ENCODE measurements around the gene MAOA. TPM values are rescaled to one million over a fixed set of nuclear protein-coding genes. Genes with fewer than 3 reads are reported as not detected.

Gene MAOA
- polyA plus RNA-seq, 1 experiment, result 0.10 TPM

DNA sequence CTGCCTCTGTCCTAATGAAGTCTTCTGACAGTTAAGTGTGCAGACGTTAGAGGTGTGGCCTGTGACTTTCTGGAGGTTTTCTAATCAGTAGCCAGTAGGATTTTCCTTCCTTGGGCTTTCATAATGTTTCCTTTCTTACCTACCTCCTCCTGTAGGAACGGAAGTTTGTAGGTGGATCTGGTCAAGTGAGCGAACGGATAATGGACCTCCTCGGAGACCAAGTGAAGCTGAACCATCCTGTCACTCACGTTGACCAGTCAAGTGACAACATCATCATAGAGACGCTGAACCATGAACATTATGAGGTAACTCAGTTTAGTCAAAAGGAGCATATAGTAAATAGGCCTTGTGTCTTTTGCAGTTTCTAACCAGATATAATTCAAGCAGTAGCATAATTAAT lies 75.0 kb downstream of the MAOA start:
- no peak for DNase-seq (ENCODE audit: low read depth)
- POLR2A ChIA-PET, result no interaction called here
- Histone ChIP-seq H3K4me3 (ENCODE audit: low read depth, low read length) (no peak overlapping the region), H3K27me3 (ENCODE audit: control insufficient read depth, insufficient read depth, low read length) (no peaks in the 10 kb centered on the region), H3K36me3 (ENCODE audit: control insufficient read depth, insufficient read depth, low read length) (no peaks in the 10 kb centered on the region)
- CTCF ChIA-PET, result no interaction called here
- TF ChIP-seq, protein P1, sequence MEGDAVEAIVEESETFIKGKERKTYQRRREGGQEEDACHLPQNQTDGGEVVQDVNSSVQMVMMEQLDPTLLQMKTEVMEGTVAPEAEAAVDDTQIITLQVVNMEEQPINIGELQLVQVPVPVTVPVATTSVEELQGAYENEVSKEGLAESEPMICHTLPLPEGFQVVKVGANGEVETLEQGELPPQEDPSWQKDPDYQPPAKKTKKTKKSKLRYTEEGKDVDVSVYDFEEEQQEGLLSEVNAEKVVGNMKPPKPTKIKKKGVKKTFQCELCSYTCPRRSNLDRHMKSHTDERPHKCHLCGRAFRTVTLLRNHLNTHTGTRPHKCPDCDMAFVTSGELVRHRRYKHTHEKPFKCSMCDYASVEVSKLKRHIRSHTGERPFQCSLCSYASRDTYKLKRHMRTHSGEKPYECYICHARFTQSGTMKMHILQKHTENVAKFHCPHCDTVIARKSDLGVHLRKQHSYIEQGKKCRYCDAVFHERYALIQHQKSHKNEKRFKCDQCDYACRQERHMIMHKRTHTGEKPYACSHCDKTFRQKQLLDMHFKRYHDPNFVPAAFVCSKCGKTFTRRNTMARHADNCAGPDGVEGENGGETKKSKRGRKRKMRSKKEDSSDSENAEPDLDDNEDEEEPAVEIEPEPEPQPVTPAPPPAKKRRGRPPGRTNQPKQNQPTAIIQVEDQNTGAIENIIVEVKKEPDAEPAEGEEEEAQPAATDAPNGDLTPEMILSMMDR (IDR thresholded peaks at IDR 0.05; ENCODE audit: insufficient read depth, low read depth, low read length), result no peak

DNA sequence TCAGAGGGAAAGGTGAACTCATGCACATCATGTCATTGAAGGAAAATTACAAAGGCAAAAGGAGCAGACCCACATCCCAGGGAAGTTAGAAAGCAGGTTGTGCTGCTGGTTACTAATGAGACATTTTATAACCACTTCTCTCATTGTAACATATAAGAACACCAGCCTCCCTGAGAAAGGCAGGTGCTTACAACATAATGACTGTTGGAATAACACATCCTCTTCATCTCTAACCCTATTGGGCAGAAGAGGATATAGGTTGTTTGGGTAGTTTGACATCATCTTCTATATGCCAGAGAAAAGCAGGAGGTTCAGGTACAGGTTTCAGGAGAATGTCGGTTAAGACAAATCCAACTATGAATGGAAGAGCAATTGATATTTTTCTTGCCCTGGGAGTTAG lies 77.6 kb downstream of the MAOA start:
- Histone ChIP-seq H3K4me3 (ENCODE audit: low read depth, low read length) (no peak overlapping the region), H3K36me3 (ENCODE audit: control insufficient read depth, insufficient read depth, low read length) (no peaks in the 10 kb centered on the region), H3K27me3 (ENCODE audit: control insufficient read depth, insufficient read depth, low read length) (no peaks in the 10 kb centered on the region)
- DNase-seq (ENCODE audit: low read depth), result no peak
- POLR2A ChIA-PET, result no interaction called here
- CTCF ChIA-PET, result no interaction called here
- TF ChIP-seq, protein P1 (IDR thresholded peaks at IDR 0.05; ENCODE audit: insufficient read depth, low read depth, low read length), result no peak

GRCh38 chrX:43734444-43734843 lies 78.3 kb downstream of the MAOA start:
- Histone ChIP-seq H3K36me3 (ENCODE audit: control insufficient read depth, insufficient read depth, low read length) (no peaks in the 10 kb centered on the region), H3K27me3 (ENCODE audit: control insufficient read depth, insufficient read depth, low read length) (no peaks in the 10 kb centered on the region), H3K4me3 (ENCODE audit: low read depth, low read length) (no peak overlapping the region)
- CTCF ChIA-PET, result no interaction called here
- TF ChIP-seq, protein P1 (IDR thresholded peaks at IDR 0.05; ENCODE audit: insufficient read depth, low read depth, low read length), result no peak
- POLR2A ChIA-PET, result no interaction called here
- no peak for DNase-seq (ENCODE audit: low read depth)

GRCh38 chrX:43735534-43735933 lies 79.4 kb downstream of the MAOA start:
- TF ChIP-seq, protein P1 (IDR thresholded peaks at IDR 0.05; ENCODE audit: insufficient read depth, low read depth, low read length), result no peak
- ChIA-PET POLR2A (no interaction called here), CTCF (no interaction called here)
- Histone ChIP-seq H3K4me3 (ENCODE audit: low read depth, low read length) (no peak overlapping the region), H3K27me3 (ENCODE audit: control insufficient read depth, insufficient read depth, low read length) (no peaks in the 10 kb centered on the region), H3K36me3 (ENCODE audit: control insufficient read depth, insufficient read depth, low read length) (no peaks in the 10 kb centered on the region)
- no peak for DNase-seq (ENCODE audit: low read depth)

DNA sequence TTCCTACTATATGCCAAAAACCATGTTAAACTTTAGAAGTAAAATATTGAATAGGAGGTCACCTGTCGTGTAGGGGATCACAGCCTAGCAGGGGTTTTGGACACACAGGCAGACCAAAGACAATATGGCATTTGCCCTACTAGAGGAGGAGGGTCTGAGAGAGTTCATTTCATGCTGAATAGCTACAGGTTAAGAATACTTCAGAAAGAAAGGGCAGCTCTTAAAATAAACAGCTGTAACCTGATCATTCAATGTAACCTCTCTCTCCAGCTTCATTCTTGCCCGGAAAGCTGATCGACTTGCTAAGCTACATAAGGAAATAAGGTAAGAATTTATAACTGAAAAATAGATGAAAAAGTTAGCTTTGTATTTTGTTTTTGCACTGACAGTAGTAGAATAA lies 79.9 kb downstream of the MAOA start:
- CTCF ChIA-PET, result no interaction called here
- Histone ChIP-seq H3K27me3 (ENCODE audit: control insufficient read depth, insufficient read depth, low read length) (no peaks in the 10 kb centered on the region), H3K4me3 (ENCODE audit: low read depth, low read length) (no peak overlapping the region), H3K36me3 (ENCODE audit: control insufficient read depth, insufficient read depth, low read length) (no peaks in the 10 kb centered on the region)
- TF ChIP-seq, protein P1 (IDR thresholded peaks at IDR 0.05; ENCODE audit: insufficient read depth, low read depth, low read length), result no peak
- POLR2A ChIA-PET, result no interaction called here
- no peak for DNase-seq (ENCODE audit: low read depth)

All from BJ (cell line).